Heart left ventricle (tissue), 16 donors: Measurements from ENCODE around the gene AP1G2. TPM values are rescaled to one million over a fixed set of nuclear protein-coding genes. Genes with fewer than 3 reads are reported as not detected.

ENCODE experiments used
- ATAC-seq, 4 donors: fragments of 200-7000 bp; cut with Tn5 transposase; one replicate each; pipeline ENCODE4 v1.9.1; 2020 to 2022; ENCODE audit warnings: moderate library complexity in 4 of 4, mild to moderate bottlenecking in 3 of 4, moderate number of reproducible peaks in 1 of 4
- DNase-seq, 5 donors: peaks; one replicate each; pipeline ENCODE4 v3.0.0-alpha.2; 2020
- H3K27ac ChIP-seq, 12 donors: fragments of 200-600 bp; sonication (generic) in 4 of 12; one replicate each; pipeline versions ENCODE4 v1.5.0 to v1.8.0; 2016 to 2022; ENCODE audit warnings: mild to moderate bottlenecking in 2 of 12
- H3K27me3 ChIP-seq, 9 donors: fragments of 200-600 bp; sonication (generic) in 2 of 9; one replicate each; pipeline versions ENCODE4 v1.5.1 to v1.8.0; 2016 to 2022; ENCODE audit warnings: mild to moderate bottlenecking in 3 of 9
- H3K36me3 ChIP-seq, 9 donors: fragments of 200-600 bp; sonication (generic) in 2 of 9; one replicate each; pipeline versions ENCODE4 v1.5.0 to v1.8.0; 2018 to 2022; ENCODE audit warnings: mild to moderate bottlenecking in 2 of 9
- H3K4me1 ChIP-seq, 12 donors: fragments of 200-600 bp; sonication (generic) in 4 of 12; one replicate each; pipeline versions ENCODE4 v1.5.0 to v1.8.0; 2016 to 2022; ENCODE audit warnings: mild to moderate bottlenecking in 3 of 12
- H3K4me3 ChIP-seq, 12 donors: fragments of 200-600 bp; sonication (generic) in 4 of 12; one replicate each; pipeline versions ENCODE4 v1.5.0 to v1.8.0; 2017 to 2022; ENCODE audit warnings: mild to moderate bottlenecking in 9 of 12, moderate library complexity in 4 of 12
- H3K9me3 ChIP-seq, 12 donors: fragments of 200-600 bp; sonication (generic) in 4 of 12; one replicate each; pipeline versions ENCODE4 v1.5.0 to v1.8.0; 2016 to 2022; ENCODE audit warnings: mild to moderate bottlenecking in 1 of 12
- CTCF ChIP-seq, 12 donors: fragments of 200-600 bp; sonication (generic) in 4 of 12; IDR thresholded peaks; one replicate each; pipeline versions ENCODE4 v1.5.0 to v1.8.0; 2018 to 2022; ENCODE audit warnings: antibody characterized with exemption in 12 of 12, mild to moderate bottlenecking in 5 of 12
- POLR2A ChIP-seq, 2 donors: fragments of 450-650 bp; IDR thresholded peaks; one replicate each; pipeline ENCODE4 v1.6.1; 2017; ENCODE audit warnings: antibody characterized with exemption in 2 of 2, mild to moderate bottlenecking in 2 of 2, moderate library complexity in 2 of 2
- WGBS, 4 donors: extraction: QIAGEN DNeasy Blood & Tissue Kit in 2 of 4; methylation state at CpG; one replicate each; pipeline versions ENCODE4 v1.1.5 to v1.1.7; 2013 to 2018; 5-methylcytosine and 5-hydroxymethylcytosine counted together
- intact Hi-C, 10 donors: fragments of 100-400 bp; cut with DNase I; formaldehyde crosslinking; loops; one replicate each; pipeline versions ENCODE4 v1.11.1 to v1.14.2; 2022
- polyA plus RNA-seq, 2 donors: library from polyadenylated mRNA; stranded (reverse); fragments of 200-250 nt; gene quantifications; one replicate each; pipeline ENCODE4 v1.2.3, GENCODE V29; 2013
- total RNA-seq, 9 donors: library from RNA; depleted of rRNA in 2 of 9; stranded (reverse); fragments of >200 nt in 2 of 9; fragmentation: NEBNext Ultra II Directional in 3 of 9; extraction: Animal tissue kit (Norgen Biotek cat#: 25700) in 3 of 9; gene quantifications; one replicate each; pipeline versions ENCODE4 v1.1.0 to v1.2.4, GENCODE V29; 2016 to 2023
- donor health status: ischemic (EF 13 %, LVEDD 7.1; RV severe dilation, severe dysfunction).
- donor health status: healthy with polysubstance abuse.
- donor health status: DM: no; HTN: yes; CAD: no.
- donor health status: DM: no; HTN: no; CAD: no.
- donor health status: ischemic (EF 25% LVEDD 6.9; RV normal size, moderate dysfunction).
- donor health status: ischemic (EF 25% LVEDD 5.7; RV mildly dilated, moderate dysfunction).
- donor health status: healthy.
- donor health status: DM: yes; HTN: yes; CAD: no.
- donor health status: ischemic (EF 35%, LVEDD 5.7; RV mildly dilated, moderate dysfunction).
- donor health status: nonischemic (EF 11% LVEDD 7.7; RV severe dilation, severe dysfunction).
- donor health status: DM: yes; HTN: yes; CAD: no.
- donor health status: PGD.
- donor health status: ischemic (EF 29% LVEDD 5.4; RV normal size, mild dysfunction).
- donor health status: nonischemic (EF 23%, LVEDD 6.1; RV moderate dilation, normal function).

Gene AP1G2
- total and polyA plus RNA-seq, 11 donors = 7.2 to 33.8 (median 11.6) TPM

GRCh38 chr14:23548351-23549318 is 19.0 kb downstream of the AP1G2 start:
- intact Hi-C loops = no loop called here
- Histone ChIP-seq H3K4me3 (no peak overlapping the region), H3K4me1 (peaks cover 0 to 31% (median 19%) of the 10 kb centered on the region in 12 donors), H3K36me3 (no peaks in the 10 kb centered on the region), H3K27ac (no peak overlapping the region), H3K9me3 (no peaks in the 10 kb centered on the region), H3K27me3 (no peaks in the 10 kb centered on the region)
- TF ChIP-seq CTCF (IDR thresholded peaks at IDR 0.05) (no peak), POLR2A (IDR thresholded peaks at IDR 0.05) (no peak)
- 57 to 64% (median 59%) methylated on average over 18 of the region's 18 CpGs for WGBS, 4 donors
- ATAC-seq = no peak
- no peak for DNase-seq

- TF ChIP-seq CTCF (IDR thresholded peaks at IDR 0.05) (no peak), POLR2A (IDR thresholded peaks at IDR 0.05) (no peak)
These were observed 19.7 kb downstream of the AP1G2 start for GRCh38 chr14:23547924-23548323.

GRCh38 chr14:23546450-23547035 is 21.0 kb downstream of the AP1G2 start:
- Histone ChIP-seq H3K4me1 (peaks cover 0 to 27% (median 16%) of the 10 kb centered on the region in 12 donors), H3K27ac (peak overlapping the region in 1 of 12 donors; percentile 74), H3K4me3 (no peak overlapping the region), H3K27me3 (no peaks in the 10 kb centered on the region), H3K36me3 (no peaks in the 10 kb centered on the region), H3K9me3 (no peaks in the 10 kb centered on the region)
- DNase-seq (no peak), ATAC-seq (no peak)
- TF ChIP-seq CTCF (IDR thresholded peaks at IDR 0.05) = no peak
- TF ChIP-seq POLR2A (IDR thresholded peaks at IDR 0.05) = no peak
- 75 to 80% (median 77%) methylated on average over 10 of the region's 10 CpGs for WGBS, 4 donors
- intact Hi-C loops = no loop called here

More at GRCh38 chr14:23547924-23548323, 19.7 kb downstream of the AP1G2 start:
- no peak for ATAC-seq
- no peak for DNase-seq
- H3K27ac ChIP-seq = no peak overlapping the region
- H3K9me3 ChIP-seq = no peaks in the 10 kb centered on the region
- H3K4me1 ChIP-seq = peaks cover 0 to 31% (median 19%) of the 10 kb centered on the region in 12 donors
- no peak overlapping the region for H3K4me3 ChIP-seq
- intact Hi-C loops = no loop called here
- H3K27me3 ChIP-seq = no peaks in the 10 kb centered on the region
- no peaks in the 10 kb centered on the region for H3K36me3 ChIP-seq
- WGBS, 4 donors = 71 to 83% (median 80%) methylated on average over 2 of the region's 2 CpGs

- no peak for DNase-seq
- H3K27me3 ChIP-seq = no peaks in the 10 kb centered on the region
- H3K36me3 ChIP-seq = no peaks in the 10 kb centered on the region
- intact Hi-C loops = no loop called here
- peaks cover 0 to 27% (median 16%) of the 10 kb centered on the region in 12 donors for H3K4me1 ChIP-seq
- 77 to 86% (median 81%) methylated on average over 4 of the region's 4 CpGs for WGBS, 4 donors
- no peak for ATAC-seq
- H3K4me3 ChIP-seq = no peak overlapping the region
- H3K27ac ChIP-seq = peak overlapping the region in 11 of 12 donors; percentile 15 to 74 (median 64)
- no peaks in the 10 kb centered on the region for H3K9me3 ChIP-seq
- TF ChIP-seq POLR2A (IDR thresholded peaks at IDR 0.05) (no peak), CTCF (IDR thresholded peaks at IDR 0.05) (no peak)
These were observed 21.7 kb downstream of the AP1G2 start for GRCh38 chr14:23545740-23546365.
